Inflammatory macrophage treated with lipopolysaccharide for 4 hours (primary cell): ENCODE results near the gene VWA5B1.

ENCODE experiments used
- DNase-seq: peaks from one replicate; pipeline ENCODE4 v3.0.0-alpha.2; 2020

The VWA5B1 gene

GRCh38 chr1:20349971-20350370, 59.3 kb downstream of the VWA5B1 start:
- DNase-seq: no peak

- DNase-seq: no peak
These were observed 59.7 kb downstream of the VWA5B1 start for GRCh38 chr1:20350421-20350820.

- no peak for DNase-seq
These were observed 61.4 kb downstream of the VWA5B1 start for GRCh38 chr1:20351911-20352701.

GRCh38 chr1:20353836-20354235, 63.2 kb downstream of the VWA5B1 start:
- DNase-seq: no peak

GRCh38 chr1:20354610-20355009, 63.9 kb downstream of the VWA5B1 start:
- DNase-seq: no peak

GRCh38 chr1:20355101-20355827, 64.6 kb downstream of the VWA5B1 start:
- no peak for DNase-seq

- no peak for DNase-seq
These were observed 65.4 kb downstream of the VWA5B1 start for GRCh38 chr1:20355828-20356735.

- DNase-seq: no peak
These were observed 66.3 kb downstream of the VWA5B1 start for GRCh38 chr1:20356850-20357459.

GRCh38 chr1:20357796-20358195, 67.1 kb downstream of the VWA5B1 start:
- DNase-seq: no peak

GRCh38 chr1:20358761-20359263, 68.1 kb downstream of the VWA5B1 start:
- DNase-seq: no peak

GRCh38 chr1:20359451-20360330, 69.0 kb downstream of the VWA5B1 start:
- DNase-seq: no peak

- no peak for DNase-seq
These were observed 70.7 kb downstream of the VWA5B1 start for GRCh38 chr1:20361401-20361800.

- DNase-seq: no peak
These were observed 71.2 kb downstream of the VWA5B1 start for GRCh38 chr1:20361805-20362381.

- no peak for DNase-seq
These were observed 72.2 kb downstream of the VWA5B1 start for GRCh38 chr1:20362856-20363255.

GRCh38 chr1:20365421-20366055, 74.9 kb downstream of the VWA5B1 start:
- DNase-seq: no peak

GRCh38 chr1:20366056-20366462, 75.4 kb downstream of the VWA5B1 start:
- no peak for DNase-seq

GRCh38 chr1:20366463-20367115, 75.9 kb downstream of the VWA5B1 start:
- no peak for DNase-seq

- no peak for DNase-seq
These were observed 76.5 kb downstream of the VWA5B1 start for GRCh38 chr1:20367116-20367585.

- no peak for DNase-seq
These were observed 77.0 kb downstream of the VWA5B1 start for GRCh38 chr1:20367626-20368025.
